HG02678 (cell line): Measurements from ENCODE around the gene CMIP.

Experiments
- ATAC-seq: cut with Tn5 transposase; IDR thresholded peaks from one replicate; pipeline ENCODE4 v1.9.1; 2021; ENCODE audit warnings: mild to moderate bottlenecking, moderate library complexity; ENCODE audit not compliant: unreplicated experiment

The CMIP gene

GRCh38 chr16:81632392-81633146 is 188.0 kb downstream of the CMIP start:
- ATAC-seq: no peak

- no peak for ATAC-seq
These were observed 188.6 kb downstream of the CMIP start for GRCh38 chr16:81633147-81633619.

GRCh38 chr16:81633680-81634379 is 189.2 kb downstream of the CMIP start:
- ATAC-seq: no peak

GRCh38 chr16:81634380-81635062 is 189.9 kb downstream of the CMIP start:
- ATAC-seq: no peak

GRCh38 chr16:81635063-81635937 is 190.7 kb downstream of the CMIP start:
- no peak for ATAC-seq

GRCh38 chr16:81636298-81636993 is 191.8 kb downstream of the CMIP start:
- no peak for ATAC-seq

- no peak for ATAC-seq
These were observed 193.0 kb downstream of the CMIP start for GRCh38 chr16:81637336-81638235.

- ATAC-seq: no peak
These were observed 193.8 kb downstream of the CMIP start for GRCh38 chr16:81638286-81638945.

- ATAC-seq: no peak
These were observed 194.7 kb downstream of the CMIP start for GRCh38 chr16:81639348-81639747.

GRCh38 chr16:81639931-81640680 is 195.5 kb downstream of the CMIP start:
- no peak for ATAC-seq

- ATAC-seq: no peak
These were observed 196.1 kb downstream of the CMIP start for GRCh38 chr16:81640681-81641070.

GRCh38 chr16:81641395-81642106 is 196.9 kb downstream of the CMIP start:
- ATAC-seq: no peak

- no peak for ATAC-seq
These were observed 197.5 kb downstream of the CMIP start for GRCh38 chr16:81642107-81642436.

GRCh38 chr16:81642943-81643342 is 198.3 kb downstream of the CMIP start:
- no peak for ATAC-seq

- ATAC-seq: no peak
These were observed 200.7 kb downstream of the CMIP start for GRCh38 chr16:81645266-81645694.

GRCh38 chr16:81645925-81646324 is 201.3 kb downstream of the CMIP start:
- ATAC-seq: no peak

- no peak for ATAC-seq
These were observed 202.0 kb downstream of the CMIP start for GRCh38 chr16:81646561-81646960.
